Midbrain (tissue), 1 donor: Measurements from ENCODE around the gene CNTNAP2.
"Not testable (repeated sequence)": the region's sequence is repeated elsewhere in the genome, so short reads cannot be mapped to it uniquely, and the experiment has no call there.

Experiments used
- DNase-seq: peaks from one replicate; lab custom pipeline; 2025; lab: John Stamatoyannopoulos, UW

Gene CNTNAP2

DNA sequence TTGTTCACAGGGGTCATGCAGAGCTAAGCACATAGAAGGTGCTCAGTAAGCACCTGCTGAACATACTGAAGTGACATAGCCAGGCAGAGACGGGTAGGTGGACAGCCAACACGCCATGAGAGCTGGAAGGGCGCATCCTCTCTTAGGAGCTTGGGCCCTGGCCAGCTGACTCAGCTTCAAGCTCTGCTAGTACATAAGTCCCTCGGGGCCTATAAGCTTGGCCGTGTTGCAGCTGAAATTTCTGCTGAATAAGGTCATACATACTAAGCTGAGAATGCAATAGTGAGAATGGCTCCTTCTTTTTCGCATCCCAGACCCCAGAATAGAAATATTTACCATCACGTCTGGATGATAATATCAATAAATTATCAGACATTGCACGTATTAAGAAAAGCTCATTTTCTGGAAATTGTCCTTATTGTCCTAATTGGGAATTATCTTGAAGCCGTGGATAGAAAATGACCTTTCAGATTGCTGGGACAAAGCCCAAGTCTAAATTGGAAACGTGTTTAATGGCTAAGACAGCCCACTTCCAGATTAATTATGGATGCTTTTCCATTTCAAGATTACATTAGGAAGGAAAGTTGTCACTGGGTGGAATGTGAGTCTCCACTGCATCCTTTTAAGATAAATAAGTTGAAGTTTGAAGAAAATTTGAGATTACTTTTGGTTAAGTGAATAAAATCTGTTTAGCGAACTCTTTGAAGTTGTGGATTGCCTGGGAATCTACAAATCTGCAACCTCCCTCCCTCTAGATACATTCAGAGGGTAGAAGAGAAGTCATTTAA, 2186.9 kb downstream of the CNTNAP2 start:
- no peak for DNase-seq

DNA sequence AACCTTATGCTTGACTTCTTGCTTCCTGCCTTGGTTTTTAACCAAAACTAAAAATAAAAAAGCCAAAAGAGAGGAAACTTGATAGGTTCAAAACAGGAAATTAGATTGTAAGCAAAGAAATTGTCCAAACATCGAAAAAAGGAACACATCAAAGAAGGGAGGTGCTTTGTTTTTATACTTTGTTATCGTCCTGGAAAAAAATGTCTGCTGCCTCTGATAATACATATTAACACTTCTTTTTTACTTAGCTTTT, 2187.4 kb downstream of the CNTNAP2 start:
- DNase-seq: peak; percentile 14

- DNase-seq: no peak
Observed at GRCh38 chr7:148304456-148304855, 2187.9 kb downstream of the CNTNAP2 start.

GRCh38 chr7:148306759-148307158, 2190.2 kb downstream of the CNTNAP2 start:
- no peak for DNase-seq

- DNase-seq: no peak
Observed at GRCh38 chr7:148318102-148318811, 2201.7 kb downstream of the CNTNAP2 start.

DNA sequence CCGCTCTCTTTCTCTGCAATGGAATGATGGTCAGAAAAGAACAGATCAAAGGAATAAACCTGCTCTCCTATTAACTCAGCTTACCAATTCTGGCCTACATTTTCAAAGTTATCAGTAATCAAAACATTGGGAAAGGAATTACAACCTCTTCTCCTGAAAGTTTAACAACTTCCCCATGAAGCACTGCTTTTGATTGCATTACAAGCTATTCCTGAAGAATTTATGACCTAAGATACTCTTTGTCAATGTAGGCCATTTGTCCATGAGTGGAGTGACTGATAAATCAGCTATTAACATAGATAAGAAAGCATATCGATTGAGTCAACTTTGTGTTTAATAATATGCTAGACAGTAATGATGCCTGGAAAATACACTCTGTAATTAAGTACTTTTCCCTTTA, 2202.2 kb downstream of the CNTNAP2 start:
- no peak for DNase-seq

- DNase-seq: no peak
Observed at GRCh38 chr7:148319316-148319808, 2202.8 kb downstream of the CNTNAP2 start.

- no peak for DNase-seq
Observed at GRCh38 chr7:148325208-148325607, 2208.6 kb downstream of the CNTNAP2 start.

- no peak for DNase-seq
Observed at GRCh38 chr7:148327379-148327778, 2210.8 kb downstream of the CNTNAP2 start.

GRCh38 chr7:148328906-148329305, 2212.3 kb downstream of the CNTNAP2 start:
- DNase-seq: no peak

DNA sequence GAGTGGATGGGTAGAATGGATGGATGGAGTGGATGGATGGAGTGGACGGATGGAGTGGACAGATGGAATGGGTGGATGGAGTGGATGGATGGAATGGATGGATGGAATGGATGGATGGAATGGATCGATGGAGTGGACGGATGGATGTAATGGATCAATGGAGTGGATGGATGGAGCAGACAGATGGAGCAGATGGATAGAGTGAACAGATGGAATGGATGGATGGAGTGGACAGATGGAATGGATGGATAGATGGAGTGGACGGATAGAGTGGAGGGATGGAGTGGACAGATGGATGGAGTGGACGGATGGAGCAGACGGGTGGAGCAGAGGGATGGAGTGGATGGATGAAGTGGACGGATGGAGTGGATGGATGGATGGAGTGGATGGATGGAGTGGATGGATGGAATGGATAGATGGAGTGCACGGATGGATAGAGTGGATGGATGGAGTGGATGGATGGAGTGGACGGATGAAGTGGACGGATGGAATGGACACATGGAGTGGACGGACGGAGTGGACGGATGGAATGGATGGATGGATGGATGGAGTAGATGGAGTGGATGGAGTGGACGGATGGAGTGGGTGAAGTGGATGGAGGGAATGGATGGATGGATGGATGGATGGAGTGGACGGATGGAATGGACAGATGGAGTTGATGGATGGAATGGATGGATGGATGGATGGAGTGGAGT, 2213.7 kb downstream of the CNTNAP2 start:
- no peak for DNase-seq

DNA sequence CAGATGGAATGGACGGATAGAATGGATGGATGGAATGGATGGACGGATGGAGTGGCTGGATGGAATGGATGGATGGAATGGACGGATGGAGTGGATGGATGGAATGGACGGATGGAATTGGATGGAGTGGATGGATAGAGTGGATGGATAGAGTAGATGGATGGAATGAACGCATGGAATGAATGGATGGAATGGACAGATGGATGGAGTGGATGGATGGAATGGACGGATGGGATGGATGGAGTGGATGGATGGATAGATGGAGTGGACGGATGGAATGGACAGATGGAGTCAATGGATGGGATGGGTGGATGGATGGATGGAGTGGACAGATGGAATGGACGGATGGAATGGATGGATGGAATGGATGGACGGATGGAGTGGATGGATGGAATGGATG, 2214.2 kb downstream of the CNTNAP2 start:
- no peak for DNase-seq

GRCh38 chr7:148331456-148331855, 2214.9 kb downstream of the CNTNAP2 start:
- not testable (repeated sequence) for DNase-seq

DNA sequence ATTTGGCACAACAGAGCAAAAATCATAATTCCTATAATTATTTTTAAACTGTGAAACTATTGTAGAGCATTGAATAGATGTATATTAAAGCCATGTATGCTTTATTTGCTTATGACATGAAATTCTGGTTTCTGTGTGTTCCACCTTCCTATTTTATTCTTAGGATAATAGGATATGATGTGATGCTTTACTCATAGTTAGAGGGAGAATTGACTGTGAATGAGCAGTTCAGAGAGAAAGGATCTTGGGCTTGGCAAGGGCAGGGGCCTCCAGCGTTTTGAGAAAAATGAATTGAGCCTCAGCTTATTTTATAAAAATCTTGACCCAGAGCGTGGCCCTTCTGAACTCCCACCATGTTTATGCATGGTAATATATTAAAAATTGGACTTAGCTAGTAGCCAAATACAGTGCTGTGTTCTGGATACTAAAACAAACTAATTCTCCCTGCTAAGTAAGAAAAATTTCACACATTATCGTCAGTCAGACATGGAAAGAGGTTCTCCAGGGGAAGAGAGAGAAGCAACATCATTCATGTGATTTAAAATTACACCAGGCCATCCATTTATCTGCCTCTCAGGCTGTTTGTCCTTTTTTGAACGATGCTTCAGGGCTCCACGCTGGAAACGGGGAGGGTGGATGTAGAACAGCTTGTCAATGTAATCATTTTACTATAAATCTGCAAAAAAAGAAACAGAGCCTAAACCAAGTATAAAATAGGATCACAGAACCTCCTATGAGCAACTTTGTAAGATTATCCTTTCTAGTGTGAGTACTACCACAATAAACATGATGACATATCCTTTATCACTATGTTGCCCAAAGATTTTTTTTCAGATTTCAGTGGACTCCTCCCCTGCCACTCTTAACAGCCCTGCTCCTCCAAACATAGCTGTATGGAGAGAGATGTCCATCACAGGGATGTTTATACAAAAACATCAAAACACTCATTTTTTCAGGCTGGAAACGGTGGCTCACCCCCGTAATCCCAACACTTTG, 2215.9 kb downstream of the CNTNAP2 start:
- DNase-seq: no peak

GRCh38 chr7:148334441-148334956, 2217.9 kb downstream of the CNTNAP2 start:
- DNase-seq: no peak

GRCh38 chr7:148334959-148335577, 2218.5 kb downstream of the CNTNAP2 start:
- no peak for DNase-seq

GRCh38 chr7:148335790-148336189, 2219.2 kb downstream of the CNTNAP2 start:
- DNase-seq: no peak

DNA sequence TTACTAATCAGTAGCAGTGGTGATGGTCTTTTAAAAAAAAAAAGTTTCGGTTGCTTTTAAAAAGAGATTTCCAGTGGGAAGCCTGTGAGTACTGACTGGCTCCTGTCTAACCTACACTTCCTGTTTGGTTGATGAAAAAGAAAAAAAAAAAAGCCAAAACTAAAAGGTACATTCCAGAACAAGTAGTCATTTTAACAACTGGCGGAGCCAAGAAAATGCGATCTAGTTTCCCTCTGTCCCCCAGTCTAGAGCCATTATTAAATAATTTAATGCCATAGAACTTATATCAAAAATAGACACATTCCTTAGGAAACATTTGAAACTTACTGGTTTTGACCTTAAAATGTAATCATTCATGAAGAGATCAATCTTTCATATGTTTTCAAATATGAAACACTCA, 2219.8 kb downstream of the CNTNAP2 start:
- DNase-seq: no peak

GRCh38 chr7:148337246-148337965, 2220.8 kb downstream of the CNTNAP2 start:
- no peak for DNase-seq

DNA sequence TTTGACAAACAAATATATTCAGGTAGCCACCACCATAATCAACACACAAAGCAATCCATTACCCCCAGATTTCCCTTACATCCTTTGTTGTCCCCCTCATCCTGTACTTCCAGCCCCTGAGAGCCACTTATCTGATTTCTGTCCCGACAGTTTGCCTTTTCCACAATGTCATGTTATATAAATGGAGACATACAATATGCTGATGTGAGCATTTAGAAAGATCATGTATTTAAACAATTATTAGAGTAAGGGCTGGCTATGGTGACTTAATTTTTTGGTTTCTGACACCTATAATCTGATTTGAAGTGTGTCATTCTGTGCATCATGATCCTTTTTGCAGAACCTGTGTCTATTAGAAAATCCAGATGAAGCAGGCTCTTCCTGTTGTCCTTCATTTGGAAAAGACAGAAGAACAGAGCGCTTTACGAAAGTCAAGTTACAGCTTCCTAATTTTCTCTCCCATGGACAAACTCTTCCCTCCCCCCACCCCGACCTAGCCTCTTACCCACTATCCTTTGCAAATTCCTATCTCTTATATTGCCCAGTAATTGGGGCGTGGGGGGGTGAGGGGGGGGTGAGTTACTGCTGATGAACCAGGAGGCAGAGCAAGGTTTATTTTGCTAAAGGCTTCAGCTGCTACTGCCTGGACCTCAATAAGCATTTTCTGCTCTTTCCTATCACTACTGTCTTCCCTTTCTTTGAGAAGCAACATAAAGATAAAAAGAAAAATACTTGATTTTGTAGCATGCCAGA, 2221.6 kb downstream of the CNTNAP2 start:
- DNase-seq: no peak
